ENCODE measurements around the gene BLACAT1.

Gene BLACAT1

DNA sequence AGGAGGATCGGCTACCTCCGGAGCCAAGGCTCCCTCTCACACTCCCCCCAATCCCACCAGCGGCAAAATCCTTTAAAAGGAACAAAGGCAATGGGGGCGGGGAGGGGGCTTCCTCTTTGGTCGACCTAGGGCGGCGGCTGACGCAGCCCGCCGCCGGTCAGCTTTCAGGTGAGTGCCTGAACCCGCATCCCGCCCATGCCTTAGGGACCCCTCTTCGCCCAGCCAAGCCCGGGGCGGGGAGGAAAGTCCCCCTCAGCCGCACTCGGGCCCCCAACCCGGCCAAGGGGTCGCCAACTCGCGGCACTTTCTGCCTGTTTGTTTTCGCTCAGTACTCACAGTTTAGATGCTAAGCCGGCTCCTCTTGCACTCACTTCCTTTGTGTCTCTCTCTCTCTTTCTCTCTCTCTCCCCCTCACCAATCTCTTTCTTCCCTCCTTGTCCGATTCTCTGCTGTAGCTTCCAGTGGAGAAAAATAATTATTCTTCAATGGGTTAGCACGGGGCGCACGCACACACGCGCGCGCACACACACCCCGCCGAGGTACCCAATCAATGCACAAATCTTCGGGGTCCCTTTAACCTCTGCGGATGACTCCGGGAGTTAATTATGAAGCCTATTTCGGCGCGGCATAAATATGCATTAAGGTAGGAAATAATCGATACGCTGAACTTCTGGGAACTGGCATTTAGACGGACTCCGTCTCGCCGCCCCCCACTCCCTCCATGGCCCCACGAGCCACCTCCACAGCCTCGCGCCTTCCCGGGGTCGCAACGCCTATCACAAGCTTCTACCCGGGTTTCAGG is at the start of gene BLACAT1:
BLACAT1 (minus strand) TSS at position 465 of the 802 bp plus-strand sequence.
- Histone ChIP-seq H3K27ac (ENCODE audit: low read length) (no peak within 1 kb of the TSS), H3K9ac (ENCODE audit: low read length) (no peak within 1 kb of the TSS)

DNA sequence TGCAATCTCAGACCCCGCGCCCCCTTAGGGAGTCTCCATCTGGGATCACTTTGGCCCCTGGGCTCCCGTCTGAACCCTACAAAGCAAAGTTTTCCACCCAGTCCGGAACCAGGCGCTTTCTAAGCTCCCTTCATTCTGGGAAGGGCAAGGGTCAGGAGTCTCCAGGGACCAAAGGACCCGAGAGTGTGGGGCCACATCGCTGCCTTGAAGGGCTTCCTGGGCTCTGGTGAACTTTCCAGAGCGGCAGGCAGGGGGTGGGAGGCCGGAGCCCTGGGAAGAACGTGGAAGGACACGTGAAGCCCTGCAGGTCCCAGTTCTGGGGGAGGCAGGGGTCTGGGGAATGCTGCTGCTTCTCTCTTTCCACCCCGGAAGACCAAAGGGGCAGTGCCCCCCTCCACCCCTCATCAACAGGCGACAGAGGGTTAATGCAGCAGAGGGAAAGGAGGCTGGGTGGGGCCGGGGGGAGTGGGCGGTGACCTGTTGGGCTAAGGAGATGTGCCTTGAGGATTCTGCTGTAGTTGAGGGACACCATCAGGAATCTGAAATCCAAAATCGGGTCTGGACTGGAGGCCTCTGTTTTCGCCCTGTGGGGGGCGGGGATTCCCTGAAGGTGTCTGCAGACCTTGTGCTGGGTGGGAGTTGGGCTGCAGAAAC is 49.4 kb upstream of the BLACAT1 start:
- peak overlapping the region; percentile 100 for H3K4me2 ChIP-seq (ENCODE audit: low read length)
- peak overlapping the region; percentile 80 for H3K4me3 ChIP-seq (ENCODE audit: low read length)
- 0 out of 2 replicates have a peak, but pooled peaks cover 14% of the 10 kb centered on the region for H3K27me3 ChIP-seq (ENCODE audit: low read depth, low read length)
- H3K27ac ChIP-seq (ENCODE audit: low read length), result no peak overlapping the region
- no peak for TF ChIP-seq EZH2phosphoT487 (IDR thresholded peaks at IDR 0.05; ENCODE audit: low read depth)
- TF ChIP-seq, protein P1, sequence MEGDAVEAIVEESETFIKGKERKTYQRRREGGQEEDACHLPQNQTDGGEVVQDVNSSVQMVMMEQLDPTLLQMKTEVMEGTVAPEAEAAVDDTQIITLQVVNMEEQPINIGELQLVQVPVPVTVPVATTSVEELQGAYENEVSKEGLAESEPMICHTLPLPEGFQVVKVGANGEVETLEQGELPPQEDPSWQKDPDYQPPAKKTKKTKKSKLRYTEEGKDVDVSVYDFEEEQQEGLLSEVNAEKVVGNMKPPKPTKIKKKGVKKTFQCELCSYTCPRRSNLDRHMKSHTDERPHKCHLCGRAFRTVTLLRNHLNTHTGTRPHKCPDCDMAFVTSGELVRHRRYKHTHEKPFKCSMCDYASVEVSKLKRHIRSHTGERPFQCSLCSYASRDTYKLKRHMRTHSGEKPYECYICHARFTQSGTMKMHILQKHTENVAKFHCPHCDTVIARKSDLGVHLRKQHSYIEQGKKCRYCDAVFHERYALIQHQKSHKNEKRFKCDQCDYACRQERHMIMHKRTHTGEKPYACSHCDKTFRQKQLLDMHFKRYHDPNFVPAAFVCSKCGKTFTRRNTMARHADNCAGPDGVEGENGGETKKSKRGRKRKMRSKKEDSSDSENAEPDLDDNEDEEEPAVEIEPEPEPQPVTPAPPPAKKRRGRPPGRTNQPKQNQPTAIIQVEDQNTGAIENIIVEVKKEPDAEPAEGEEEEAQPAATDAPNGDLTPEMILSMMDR (IDR thresholded peaks at IDR 0.05; ENCODE audit: low read depth, low read length), result no peak
- H3K4me1 ChIP-seq (ENCODE audit: low read length), result peaks cover 31% of the 10 kb centered on the region
- no peaks in the 10 kb centered on the region for H3K36me3 ChIP-seq (replicated peaks; ENCODE audit: low read depth, low read length)
- H4K20me1 ChIP-seq (ENCODE audit: insufficient read depth, low read length), result no peaks in the 10 kb centered on the region
- H3K9ac ChIP-seq (ENCODE audit: low read length), result peak overlapping the region; percentile 66
- H2AFZ ChIP-seq (ENCODE audit: low read depth, low read length), result peak overlapping the region; percentile 92
- H3K9me3 ChIP-seq (ENCODE audit: insufficient read depth, low read length), result no peaks in the 10 kb centered on the region
- no peaks in the 10 kb centered on the region for H3K79me2 ChIP-seq (ENCODE audit: low read length)

More for the DNA sequence above, at the start of gene BLACAT1:
- Histone ChIP-seq H3K4me3 (ENCODE audit: low read length) (no peak within 1 kb of the TSS), H3K4me1 (ENCODE audit: low read length) (no peaks in the 10 kb centered on the region), H3K9me3 (ENCODE audit: insufficient read depth, low read length) (no peaks in the 10 kb centered on the region), H3K79me2 (ENCODE audit: low read length) (no peaks in the 10 kb centered on the region), H3K4me2 (ENCODE audit: low read length) (no peak within 1 kb of the TSS), H2AFZ (ENCODE audit: low read depth, low read length) (no peak within 1 kb of the TSS), H3K36me3 (replicated peaks; ENCODE audit: low read depth, low read length) (no peaks in the 10 kb centered on the region), H4K20me1 (ENCODE audit: insufficient read depth, low read length) (peaks cover 4% of the 10 kb centered on the region; the same call in 1 of the 2 replicates), H3K27me3 (ENCODE audit: low read depth, low read length) (peaks cover 69% of the 10 kb centered on the region)
- no peak for TF ChIP-seq EZH2phosphoT487 (IDR thresholded peaks at IDR 0.05; ENCODE audit: low read depth)
- TF ChIP-seq, protein P1 (IDR thresholded peaks at IDR 0.05; ENCODE audit: low read depth, low read length), result no peak

DNA sequence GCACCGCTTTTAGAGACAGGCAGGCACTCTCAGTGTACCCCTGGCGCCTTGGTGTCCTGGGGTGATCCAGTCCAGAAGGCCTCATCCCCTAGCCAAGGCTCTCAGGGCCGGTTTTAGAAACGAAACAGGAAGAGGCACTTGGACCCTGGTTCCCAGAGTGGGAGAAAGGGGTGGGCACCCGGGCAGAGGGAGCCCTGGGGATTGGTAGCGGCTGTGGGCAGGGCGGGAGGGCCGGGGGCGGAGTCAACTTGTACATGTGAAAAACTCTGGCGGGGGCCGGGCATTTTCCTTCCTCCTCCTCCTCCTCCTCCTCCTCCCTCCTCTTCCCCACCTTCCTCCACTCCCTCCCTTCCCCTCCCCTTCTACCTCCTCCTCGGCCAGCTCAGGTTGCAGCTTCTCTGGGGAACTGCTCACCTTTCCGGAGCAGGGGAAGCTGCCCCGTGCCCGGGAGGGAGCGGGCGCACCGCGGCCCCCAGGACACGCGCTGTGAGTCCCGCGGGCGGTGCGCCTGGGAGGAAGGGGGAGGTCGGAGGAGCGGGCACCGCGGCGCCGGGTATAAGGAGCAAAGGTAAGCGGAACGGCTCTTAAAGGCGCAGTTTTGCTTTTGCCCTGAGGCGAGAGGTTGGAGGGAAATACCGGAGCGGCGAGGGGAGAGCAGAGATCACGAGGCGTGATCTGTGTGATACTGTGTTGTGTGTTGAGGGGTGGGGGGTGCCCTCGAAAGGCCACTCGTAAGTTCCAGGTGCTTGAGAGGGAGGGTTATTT is 48.6 kb upstream of the BLACAT1 start, which contains the start of gene CDK18:
CDK18 (plus strand) TSS at position 359 of the 765 bp plus-strand sequence. CDS start 18,499 bp downstream, outside the sequence.
- H3K4me3 ChIP-seq (ENCODE audit: low read length), result peak within 1 kb of the TSS; percentile 80

More for the DNA sequence above, 48.6 kb upstream of the BLACAT1 start, which contains the start of gene CDK18:
- no peaks in the 10 kb centered on the region for H3K79me2 ChIP-seq (ENCODE audit: low read length)
- no peaks in the 10 kb centered on the region for H3K36me3 ChIP-seq (replicated peaks; ENCODE audit: low read depth, low read length)
- H3K9ac ChIP-seq (ENCODE audit: low read length), result peak within 1 kb of the TSS; percentile 66
- H2AFZ ChIP-seq (ENCODE audit: low read depth, low read length), result peak within 1 kb of the TSS; percentile 92
- peaks cover 28% of the 10 kb centered on the region for H3K4me1 ChIP-seq (ENCODE audit: low read length)
- 0 out of 2 replicates have a peak, but pooled peaks cover 14% of the 10 kb centered on the region for H3K27me3 ChIP-seq (ENCODE audit: low read depth, low read length)
- no peak within 1 kb of the TSS for H3K27ac ChIP-seq (ENCODE audit: low read length)
- no peaks in the 10 kb centered on the region for H3K9me3 ChIP-seq (ENCODE audit: insufficient read depth, low read length)
- TF ChIP-seq EZH2phosphoT487 (IDR thresholded peaks at IDR 0.05; ENCODE audit: low read depth), result no peak
- TF ChIP-seq, protein P1 (IDR thresholded peaks at IDR 0.05; ENCODE audit: low read depth, low read length), result no peak
- H3K4me2 ChIP-seq (ENCODE audit: low read length), result peak within 1 kb of the TSS; percentile 100
- H4K20me1 ChIP-seq (ENCODE audit: insufficient read depth, low read length), result no peaks in the 10 kb centered on the region

Data from OCI-LY3 (cell line).